Measurements from ENCODE around the gene LGALS7. TPM values are rescaled to one million over a fixed set of nuclear protein-coding genes. Genes with fewer than 3 reads are reported as not detected.
"Not testable (repeated sequence)": the region's sequence is repeated elsewhere in the genome, so short reads cannot be mapped to it uniquely, and the experiment has no call there.

LGALS7 gene
- total and polyA plus RNA-seq, 2 experiments from 2014 or later = not detected

- Histone ChIP-seq H4K20me1 (ENCODE audit: insufficient read depth) (no peaks in the 10 kb centered on the region), H3F3A (ENCODE audit: insufficient read depth) (no peaks in the 10 kb centered on the region), H3K27me3 (replicated peaks; ENCODE audit: insufficient read depth) (no peaks in the 10 kb centered on the region), H2AFZ (no peak within 1 kb of the TSS), H3K36me3 (ENCODE audit: low read depth) (no peaks in the 10 kb centered on the region), H3K4me3 (no peak within 1 kb of the TSS), H3K4me2 (ENCODE audit: unreplicated experiment) (no peak within 1 kb of the TSS), H3K9ac (no peak within 1 kb of the TSS), H3K9me3 (ENCODE audit: low read depth) (no peaks in the 10 kb centered on the region), H3K27ac (no peak within 1 kb of the TSS), H3K9me2 (ENCODE audit: insufficient read depth) (no peaks in the 10 kb centered on the region), H3K4me1 (ENCODE audit: insufficient read depth) (peaks cover 7% of the 10 kb centered on the region), H3K79me2 (ENCODE audit: insufficient read depth) (no peaks in the 10 kb centered on the region)
- 66 to 72% methylated on average over 12 to 13 of the region's 17 CpGs for WGBS, 2 experiments (ENCODE audit: low coverage in 1 of 2, low lambda C conversion rate in 2 of 2, missing lambda C conversion rate in 2 of 2)
- TF ChIP-seq EZH2phosphoT487 (IDR thresholded peaks at IDR 0.05; ENCODE audit: insufficient read depth, low read depth) = no peak
- TF ChIP-seq EZH2 (IDR thresholded peaks at IDR 0.05; ENCODE audit: insufficient read depth, poor library complexity, severe bottlenecking) = no peak
- in situ Hi-C loops (cut with MboI) = no loop called here
- no peak for DNase-seq
These were observed 15.3 kb upstream of the LGALS7 start, which contains the start of gene LGALS7B for GRCh38 chr19:38788478-38789243. Gene LGALS7B, plus strand, starts transcription at chr19:38789200. Its CDS starts 27 bp downstream, at chr19:38789227.

- Histone ChIP-seq H3F3A (ENCODE audit: insufficient read depth) (no peaks in the 10 kb centered on the region), H3K36me3 (ENCODE audit: low read depth) (no peaks in the 10 kb centered on the region), H3K4me1 (ENCODE audit: insufficient read depth) (no peaks in the 10 kb centered on the region), H3K27me3 (replicated peaks; ENCODE audit: insufficient read depth) (no peaks in the 10 kb centered on the region), H3K79me2 (ENCODE audit: insufficient read depth) (no peaks in the 10 kb centered on the region), H3K9me2 (ENCODE audit: insufficient read depth) (no peaks in the 10 kb centered on the region), H2AFZ (no peak overlapping the region), H3K9ac (no peak overlapping the region), H3K27ac (no peak overlapping the region), H3K4me3 (no peak overlapping the region), H3K9me3 (ENCODE audit: low read depth) (no peaks in the 10 kb centered on the region), H3K4me2 (ENCODE audit: unreplicated experiment) (no peak overlapping the region), H4K20me1 (ENCODE audit: insufficient read depth) (no peaks in the 10 kb centered on the region)
- 71 to 73% methylated on average over 11 of the region's 11 CpGs for WGBS, 2 experiments (ENCODE audit: low coverage in 1 of 2, low lambda C conversion rate in 2 of 2, missing lambda C conversion rate in 2 of 2)
- TF ChIP-seq EZH2phosphoT487 (IDR thresholded peaks at IDR 0.05; ENCODE audit: insufficient read depth, low read depth) = no peak
- no peak for TF ChIP-seq EZH2 (IDR thresholded peaks at IDR 0.05; ENCODE audit: insufficient read depth, poor library complexity, severe bottlenecking)
- DNase-seq = no peak
- in situ Hi-C loops (cut with MboI) = no loop called here
These were observed 13.4 kb upstream of the LGALS7 start for GRCh38 chr19:38786572-38787265.

- H3K4me2 ChIP-seq (ENCODE audit: unreplicated experiment); H3K9me3 ChIP-seq (ENCODE audit: low read depth); H3K9ac ChIP-seq; H3K4me3 ChIP-seq; H3K4me1 ChIP-seq (ENCODE audit: insufficient read depth); H3K27ac ChIP-seq; H3K27me3 ChIP-seq (replicated peaks; ENCODE audit: insufficient read depth); DNase-seq; H3K79me2 ChIP-seq (ENCODE audit: insufficient read depth); H3F3A ChIP-seq (ENCODE audit: insufficient read depth); H3K9me2 ChIP-seq (ENCODE audit: insufficient read depth); in situ Hi-C loops (cut with MboI); H4K20me1 ChIP-seq (ENCODE audit: insufficient read depth); H3K36me3 ChIP-seq (ENCODE audit: low read depth); H2AFZ ChIP-seq: not testable (repeated sequence)
- 72 to 83% methylated on average over 3 of the region's 3 CpGs for WGBS, 2 experiments (ENCODE audit: low coverage in 1 of 2, low lambda C conversion rate in 2 of 2, missing lambda C conversion rate in 2 of 2)
These were observed 12.7 kb upstream of the LGALS7 start for GRCh38 chr19:38786061-38786460.

- in situ Hi-C loops (cut with MboI) = no loop called here
- no peaks in the 10 kb centered on the region for H3K36me3 ChIP-seq (ENCODE audit: low read depth)
- no peaks in the 10 kb centered on the region for H3K9me3 ChIP-seq (ENCODE audit: low read depth)
These were observed 11.9 kb upstream of the LGALS7 start for GRCh38 chr19:38785187-38785699.

More at GRCh38 chr19:38785187-38785699, 11.9 kb upstream of the LGALS7 start:
- TF ChIP-seq EZH2phosphoT487 (IDR thresholded peaks at IDR 0.05; ENCODE audit: insufficient read depth, low read depth) (no peak), EZH2 (IDR thresholded peaks at IDR 0.05; ENCODE audit: insufficient read depth, poor library complexity, severe bottlenecking) (no peak)
- Histone ChIP-seq H3K79me2 (ENCODE audit: insufficient read depth) (no peaks in the 10 kb centered on the region), H4K20me1 (ENCODE audit: insufficient read depth) (no peaks in the 10 kb centered on the region), H2AFZ (no peak overlapping the region), H3K4me1 (ENCODE audit: insufficient read depth) (no peaks in the 10 kb centered on the region), H3K9me2 (ENCODE audit: insufficient read depth) (no peaks in the 10 kb centered on the region), H3K27me3 (replicated peaks; ENCODE audit: insufficient read depth) (peaks cover 6% of the 10 kb centered on the region; the same call in 1 of the 2 replicates), H3K9ac (no peak overlapping the region), H3K4me3 (no peak overlapping the region), H3K4me2 (ENCODE audit: unreplicated experiment) (no peak overlapping the region), H3F3A (ENCODE audit: insufficient read depth) (no peaks in the 10 kb centered on the region), H3K27ac (no peak overlapping the region)
- no peak for DNase-seq
- WGBS, 2 experiments (ENCODE audit: low coverage in 1 of 2, low lambda C conversion rate in 2 of 2, missing lambda C conversion rate in 2 of 2) = 80 to 88% methylated on average over 7 of the region's 7 CpGs
